GM18505 (cell line): Measurements from ENCODE around the gene NUMBL.

Experiments
- ATAC-seq: cut with Tn5 transposase; IDR thresholded peaks from one replicate; pipeline ENCODE4 v1.9.1; 2021; ENCODE audit not compliant: unreplicated experiment
- POLR2A ChIP-seq: IDR thresholded peaks from 4 replicates; pipeline ENCODE4 v1.6.1; 2011; ENCODE audit warnings: borderline replicate concordance; ENCODE audit not compliant: insufficient read depth, insufficient read length; ENCODE audit errors: extremely low read depth

NUMBL gene

GRCh38 chr19:40691421-40692211 is 1.2 kb upstream of the NUMBL start:
- ATAC-seq, result no peak
- no peak for TF ChIP-seq POLR2A

DNA sequence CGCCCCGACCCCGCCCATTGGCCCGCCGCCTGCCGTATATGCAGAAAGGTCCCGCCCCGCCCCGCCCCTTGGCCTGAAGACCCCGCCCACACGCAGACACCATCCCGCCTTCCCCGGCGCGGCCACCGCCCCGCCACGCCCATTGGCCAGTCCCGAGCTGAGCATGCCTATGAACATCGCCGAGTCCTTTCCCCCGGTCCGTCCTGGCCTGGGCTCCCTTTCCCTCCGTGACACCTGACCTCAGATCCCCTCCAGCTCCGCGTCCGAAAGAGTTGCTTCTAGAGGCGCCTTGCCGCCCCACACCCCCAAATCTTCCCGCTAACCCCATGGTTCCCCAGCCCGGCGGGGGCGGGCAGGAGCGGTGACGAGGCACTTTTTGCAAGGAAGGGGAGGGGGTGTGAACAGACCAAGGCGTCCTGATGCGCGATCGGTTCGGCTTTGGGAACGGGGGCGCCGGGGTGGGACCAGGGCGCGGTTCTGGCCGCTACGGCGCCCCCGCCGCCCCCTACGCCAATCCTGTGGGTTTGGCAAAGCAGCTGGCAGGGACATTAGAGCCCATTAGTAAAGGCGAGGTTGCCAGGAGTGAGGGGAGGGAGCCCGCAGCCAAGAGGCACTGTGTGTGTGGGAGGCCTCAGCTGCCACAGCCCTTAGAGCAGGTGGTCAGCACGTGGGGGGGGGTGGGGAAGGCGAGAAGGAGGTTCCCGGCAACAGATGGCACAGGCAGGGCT is 406 bp upstream of the NUMBL start:
- TF ChIP-seq POLR2A, result peak; percentile 62
- peak; percentile 65 for ATAC-seq

- ATAC-seq, result no peak
These were observed 957 bp downstream of the NUMBL start for GRCh38 chr19:40689339-40690049.

DNA sequence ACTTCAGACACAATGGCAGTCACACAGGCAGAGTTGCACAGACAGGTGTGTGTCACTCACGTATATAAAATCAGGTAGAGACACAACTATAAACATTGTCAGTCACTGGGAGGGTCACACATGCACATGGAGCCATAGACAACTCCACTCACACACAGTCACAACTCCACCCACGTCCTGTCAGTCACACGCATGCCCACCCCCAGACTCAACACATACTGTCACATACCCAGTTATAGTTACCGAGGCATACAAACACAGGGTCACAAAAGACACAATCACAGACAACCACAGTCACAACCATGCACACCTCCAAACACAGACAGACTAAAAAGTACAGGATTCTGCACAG is 1.5 kb downstream of the NUMBL start:
- ATAC-seq, result no peak

More at GRCh38 chr19:40689339-40690049, 957 bp downstream of the NUMBL start:
- no peak for TF ChIP-seq POLR2A

DNA sequence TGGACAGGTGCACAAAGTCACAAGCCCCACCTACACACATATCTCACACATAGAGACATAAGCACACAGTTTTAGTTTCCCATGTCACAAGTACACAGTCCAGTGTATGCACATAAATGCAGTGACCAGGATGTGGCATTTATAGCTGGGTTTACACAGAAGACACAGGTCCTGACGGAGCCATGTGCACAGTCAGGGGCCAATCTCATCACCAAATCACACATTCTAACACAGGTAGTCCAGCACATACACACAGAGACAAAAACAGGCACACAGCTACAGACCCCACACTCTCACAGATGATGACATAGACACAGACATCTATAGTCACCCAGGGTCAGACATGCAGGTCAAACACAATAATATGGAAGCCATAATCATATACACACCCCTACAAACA is 2.1 kb downstream of the NUMBL start:
- TF ChIP-seq POLR2A, result no peak
- ATAC-seq, result no peak

More for the DNA sequence above, 1.5 kb downstream of the NUMBL start:
- TF ChIP-seq POLR2A, result no peak

DNA sequence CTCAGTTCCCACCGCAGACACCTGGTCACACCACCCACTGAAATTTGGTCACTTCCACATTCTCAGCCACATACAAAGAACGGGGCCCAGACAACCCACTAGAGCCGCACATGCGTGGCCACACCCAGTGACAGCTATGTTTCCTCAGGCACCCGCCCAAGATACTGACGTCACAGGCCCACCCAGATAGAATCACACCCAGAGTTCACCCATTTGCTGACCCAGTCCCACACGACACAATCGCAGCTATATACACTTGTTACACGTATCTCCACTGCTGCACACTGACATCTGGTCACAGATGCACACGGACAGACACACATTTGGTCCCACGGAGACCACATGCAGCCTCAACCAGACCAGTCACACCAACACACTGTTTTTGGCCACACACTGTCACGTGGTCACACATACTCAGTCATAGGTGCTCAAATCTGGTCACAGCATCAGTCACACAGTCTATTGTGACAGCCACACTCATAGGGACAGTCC is 2.9 kb downstream of the NUMBL start:
- TF ChIP-seq POLR2A, result no peak
- ATAC-seq, result no peak

DNA sequence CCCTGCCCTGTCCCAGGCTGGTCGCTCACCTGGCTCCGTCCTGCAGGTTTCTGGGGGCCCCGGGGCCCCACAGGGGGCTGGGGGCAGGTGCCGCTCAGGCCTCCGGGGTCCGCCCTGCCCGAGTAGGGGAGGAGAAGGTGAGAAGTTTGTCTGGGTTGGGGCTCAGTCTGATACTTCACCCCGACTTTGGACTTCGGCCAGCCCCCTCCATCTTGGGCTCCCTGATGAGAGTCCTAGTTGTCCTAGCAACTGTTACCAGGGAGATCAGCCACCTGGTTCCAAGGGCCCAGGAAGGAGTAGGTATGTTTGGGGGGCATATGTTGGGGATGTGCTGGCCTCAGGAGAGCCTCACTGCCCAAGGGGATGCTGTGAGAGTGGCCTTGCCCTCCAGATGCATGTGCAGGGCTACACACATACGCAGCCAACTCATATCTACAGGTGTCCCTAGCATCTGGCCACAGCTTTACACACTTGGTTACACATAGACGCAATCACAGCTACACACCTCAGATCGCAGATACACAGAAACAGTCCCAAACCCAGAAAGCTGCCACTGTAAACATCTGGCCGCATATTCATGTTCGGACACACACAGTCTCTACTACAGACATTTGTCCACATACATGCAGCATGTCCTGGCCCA is 3.4 kb downstream of the NUMBL start:
- ATAC-seq, result no peak

GRCh38 chr19:40685563-40685962 is 4.9 kb downstream of the NUMBL start:
- no peak for TF ChIP-seq POLR2A
- no peak for ATAC-seq

More for the DNA sequence above, 3.4 kb downstream of the NUMBL start:
- TF ChIP-seq POLR2A, result no peak

GRCh38 chr19:40685016-40685526 is 5.4 kb downstream of the NUMBL start:
- no peak for ATAC-seq
- TF ChIP-seq POLR2A, result no peak

DNA sequence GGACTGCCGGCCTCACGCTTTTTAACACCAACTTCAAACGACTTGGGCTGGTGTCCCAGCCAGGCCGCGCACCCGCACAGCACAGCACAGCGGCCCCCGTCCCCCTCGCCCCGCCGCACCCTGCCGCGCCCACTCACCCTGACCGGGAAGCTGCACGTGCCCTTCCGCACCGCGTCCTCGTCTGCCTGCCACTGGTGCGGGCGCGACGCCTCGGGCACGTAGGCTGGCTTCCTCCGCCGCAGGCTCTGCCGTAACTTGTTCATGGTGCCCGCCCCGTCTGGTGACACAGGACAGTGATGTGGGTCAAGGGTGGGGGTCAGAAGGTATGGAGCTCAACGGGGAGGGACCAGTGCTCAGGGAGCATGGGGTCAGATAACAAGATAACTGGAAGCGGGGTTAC is 6.2 kb downstream of the NUMBL start:
- no peak for TF ChIP-seq POLR2A
- no peak for ATAC-seq

GRCh38 chr19:40683437-40683836 is 7.0 kb downstream of the NUMBL start:
- no peak for ATAC-seq

GRCh38 chr19:40682431-40682964 is 8.0 kb downstream of the NUMBL start:
- no peak for TF ChIP-seq POLR2A
- ATAC-seq, result no peak

More at GRCh38 chr19:40683437-40683836, 7.0 kb downstream of the NUMBL start:
- TF ChIP-seq POLR2A, result no peak
